SK-N-SH (cell line): ENCODE measurements around the gene PUM1.

Source experiments
- EP300 ChIP-seq, 2 experiments: IDR thresholded peaks; 2 replicates each; pipeline versions ENCODE4 v1.4.0 to v1.6.1; 2012; ENCODE audit warnings: borderline replicate concordance in 1 of 2, low read depth in 1 of 2, low read length in 1 of 2
- EZH2phosphoT487 ChIP-seq: fragments of 200-600 bp; sonication (generic); IDR thresholded peaks from 2 replicates; pipeline ENCODE4 v1.6.1; 2017; ENCODE audit warnings: low read depth, mixed run types, mild to moderate bottlenecking, antibody characterized with exemption, moderate library complexity, borderline replicate concordance
- RXRA ChIP-seq: IDR thresholded peaks from 2 replicates; pipeline ENCODE4 v1.4.0; 2012; ENCODE audit warnings: low read depth, mild to moderate bottlenecking, borderline replicate concordance
- TCF12 ChIP-seq: IDR thresholded peaks from 2 replicates; pipeline ENCODE4 v1.4.0; 2012
- TEAD4 ChIP-seq: IDR thresholded peaks from 2 replicates; pipeline ENCODE4 v1.4.0; 2012; ENCODE audit warnings: mild to moderate bottlenecking, borderline replicate concordance; ENCODE audit not compliant: insufficient read depth
- TF ChIP-seq, protein P1 (sequence below): fragments of 200-600 bp; sonication (generic); IDR thresholded peaks from 2 replicates; pipeline ENCODE4 v1.6.1; 2017; ENCODE audit warnings: antibody characterized with exemption, mild to moderate bottlenecking, moderate library complexity
- TF ChIP-seq, protein P2 (sequence below): fragments of 150-350 bp; IDR thresholded peaks from 2 replicates; pipeline ENCODE4 v1.6.1; 2017; ENCODE audit warnings: antibody characterized with exemption, low read length, low read depth, borderline replicate concordance

DNA sequence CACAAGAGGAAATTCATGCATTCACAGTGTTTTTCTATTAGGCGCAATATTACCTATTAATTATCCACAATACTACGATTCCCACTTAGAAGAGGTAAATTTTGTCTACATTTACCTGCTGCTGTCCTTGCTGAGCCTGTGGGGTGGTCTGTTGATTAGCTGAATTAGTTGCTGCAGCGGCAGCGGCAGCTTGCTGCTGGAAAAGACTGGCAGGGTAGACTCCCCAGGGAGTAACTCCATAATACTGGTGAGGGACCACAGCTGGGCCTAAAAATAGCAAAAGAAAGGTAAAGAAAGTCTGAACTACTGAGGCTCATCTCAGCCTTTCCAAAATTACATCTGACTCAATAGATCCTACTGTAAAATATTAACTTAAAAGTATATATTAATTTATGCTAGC, 91.0 kb downstream of the PUM1 start:
- TF ChIP-seq, protein P1, sequence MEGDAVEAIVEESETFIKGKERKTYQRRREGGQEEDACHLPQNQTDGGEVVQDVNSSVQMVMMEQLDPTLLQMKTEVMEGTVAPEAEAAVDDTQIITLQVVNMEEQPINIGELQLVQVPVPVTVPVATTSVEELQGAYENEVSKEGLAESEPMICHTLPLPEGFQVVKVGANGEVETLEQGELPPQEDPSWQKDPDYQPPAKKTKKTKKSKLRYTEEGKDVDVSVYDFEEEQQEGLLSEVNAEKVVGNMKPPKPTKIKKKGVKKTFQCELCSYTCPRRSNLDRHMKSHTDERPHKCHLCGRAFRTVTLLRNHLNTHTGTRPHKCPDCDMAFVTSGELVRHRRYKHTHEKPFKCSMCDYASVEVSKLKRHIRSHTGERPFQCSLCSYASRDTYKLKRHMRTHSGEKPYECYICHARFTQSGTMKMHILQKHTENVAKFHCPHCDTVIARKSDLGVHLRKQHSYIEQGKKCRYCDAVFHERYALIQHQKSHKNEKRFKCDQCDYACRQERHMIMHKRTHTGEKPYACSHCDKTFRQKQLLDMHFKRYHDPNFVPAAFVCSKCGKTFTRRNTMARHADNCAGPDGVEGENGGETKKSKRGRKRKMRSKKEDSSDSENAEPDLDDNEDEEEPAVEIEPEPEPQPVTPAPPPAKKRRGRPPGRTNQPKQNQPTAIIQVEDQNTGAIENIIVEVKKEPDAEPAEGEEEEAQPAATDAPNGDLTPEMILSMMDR = no peak
- TF ChIP-seq TEAD4 (no peak), EP300 (IDR thresholded peaks at IDR 0.05; ENCODE audit: borderline replicate concordance in 1 of 2, low read depth in 1 of 2, low read length in 1 of 2) (no peak), EZH2phosphoT487 (no peak), RXRA (no peak), TCF12 (no peak)
- TF ChIP-seq, protein P2, sequence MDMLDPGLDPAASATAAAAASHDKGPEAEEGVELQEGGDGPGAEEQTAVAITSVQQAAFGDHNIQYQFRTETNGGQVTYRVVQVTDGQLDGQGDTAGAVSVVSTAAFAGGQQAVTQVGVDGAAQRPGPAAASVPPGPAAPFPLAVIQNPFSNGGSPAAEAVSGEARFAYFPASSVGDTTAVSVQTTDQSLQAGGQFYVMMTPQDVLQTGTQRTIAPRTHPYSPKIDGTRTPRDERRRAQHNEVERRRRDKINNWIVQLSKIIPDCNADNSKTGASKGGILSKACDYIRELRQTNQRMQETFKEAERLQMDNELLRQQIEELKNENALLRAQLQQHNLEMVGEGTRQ = no peak
